Pulmonary artery endothelial cell (primary cell): ENCODE data around the gene SRGAP2B. TPM values are rescaled to one million over a fixed set of nuclear protein-coding genes. Genes with fewer than 3 reads are reported as not detected.
"Not testable (repeated sequence)": the region's sequence is repeated elsewhere in the genome, so short reads cannot be mapped to it uniquely, and the experiment has no call there.

Experiments used
- DNase-seq: peaks from one replicate; pipeline ENCODE4 v3.0.0-alpha.2; 2011; ENCODE audit warnings: low read depth, low spot score
- total RNA-seq: library from RNA; depleted of rRNA; stranded (reverse); fragments of >200 nt; gene quantifications from 2 replicates; pipeline ENCODE4 v1.2.3, GENCODE V29; 2014

Gene SRGAP2B
- total RNA-seq, 1 donor from 2014 or later, result 73.1 TPM

DNA sequence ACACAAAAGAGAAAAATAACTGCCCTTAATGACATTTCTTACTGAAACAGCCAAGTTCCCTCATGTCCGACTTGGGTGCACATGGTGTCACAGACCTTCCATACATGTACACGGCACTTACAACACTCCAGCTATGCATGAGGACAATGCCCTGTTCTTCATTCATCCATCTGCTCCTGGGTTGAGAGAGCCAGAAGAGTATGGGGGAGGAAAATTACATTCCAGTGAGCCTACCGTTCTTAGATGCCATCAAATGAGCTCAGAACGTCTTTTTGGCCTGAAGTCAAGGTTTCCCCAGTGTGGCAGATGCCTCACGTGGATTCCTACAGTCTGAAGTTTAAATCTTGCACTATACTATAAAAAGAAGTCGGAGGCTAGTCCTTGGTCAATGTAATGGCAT, 194.3 kb downstream of the SRGAP2B start:
- DNase-seq, result not testable (repeated sequence)

DNA sequence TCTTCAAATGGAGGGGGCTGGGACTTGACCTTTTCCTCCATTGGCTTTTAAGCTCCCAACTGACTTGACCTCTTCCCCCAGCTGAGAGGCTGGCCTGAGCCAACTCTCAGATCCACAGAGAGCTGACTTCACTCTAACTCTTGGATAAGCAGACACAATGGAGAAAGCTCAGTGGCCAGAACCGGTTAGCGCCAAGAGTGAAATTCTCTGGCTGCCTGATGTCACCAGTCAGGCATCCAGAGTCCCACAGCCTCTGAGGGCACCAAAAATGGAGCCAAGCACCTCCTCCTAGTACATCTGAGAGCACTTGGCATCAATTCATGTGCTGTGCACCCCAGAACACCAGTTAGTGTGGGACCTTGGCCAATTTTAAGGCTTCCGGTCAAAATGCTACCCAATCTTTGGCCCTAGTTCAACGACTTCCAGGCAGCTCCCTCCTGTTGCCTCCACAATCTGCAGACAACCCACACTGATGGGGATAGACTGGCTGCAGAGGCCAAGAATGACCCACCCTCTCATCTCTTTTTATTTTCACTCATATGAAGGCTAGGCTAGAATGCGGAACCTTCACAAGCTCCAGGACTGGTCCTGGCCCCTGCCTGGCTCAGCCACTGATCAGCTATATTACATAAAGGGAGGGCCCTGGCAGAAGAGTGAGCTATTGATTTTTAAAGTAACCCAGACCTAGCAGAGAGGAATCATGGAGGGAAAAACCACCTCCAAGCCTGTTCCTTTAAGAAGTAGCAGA, 200.5 kb downstream of the SRGAP2B start:
- DNase-seq, result not testable (repeated sequence)

DNA sequence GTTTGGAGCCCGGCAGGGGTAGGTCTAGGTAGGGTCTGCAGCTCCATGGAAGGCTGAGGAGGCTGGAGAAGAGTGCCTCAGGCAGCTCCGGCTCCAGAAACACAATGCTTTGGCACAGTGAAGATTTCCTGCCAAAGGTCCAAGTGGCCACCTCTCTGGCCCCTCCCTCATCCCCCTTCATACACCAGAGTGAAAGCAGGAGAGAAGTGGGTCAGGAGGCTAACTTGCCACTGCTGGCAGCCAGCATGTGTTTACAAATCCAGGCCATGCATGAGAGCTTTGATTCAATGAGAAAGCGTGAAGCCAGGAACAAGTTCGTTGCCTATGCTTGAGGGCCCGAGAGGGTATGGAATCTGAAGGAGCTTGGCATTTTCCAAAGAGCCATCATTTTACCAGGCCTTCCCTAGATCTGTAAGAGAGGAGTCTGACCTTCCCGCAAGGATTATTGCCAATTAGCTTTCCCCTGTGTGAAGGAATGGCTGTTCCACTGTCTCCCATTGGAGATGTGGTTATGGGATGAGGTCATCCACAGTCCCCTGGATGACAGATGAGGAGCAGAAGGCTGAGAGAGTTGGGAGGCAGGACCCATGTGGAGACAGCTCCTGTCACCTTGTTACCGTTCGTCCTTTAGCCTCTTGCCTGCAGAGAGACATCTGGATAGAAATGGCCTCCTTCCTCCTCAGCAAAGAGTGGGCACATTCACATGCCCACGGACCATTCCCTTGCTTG, 201.3 kb downstream of the SRGAP2B start:
- not testable (repeated sequence) for DNase-seq

GRCh38 chr1:144893062-144893461, 202.1 kb downstream of the SRGAP2B start:
- DNase-seq, result not testable (repeated sequence)

DNA sequence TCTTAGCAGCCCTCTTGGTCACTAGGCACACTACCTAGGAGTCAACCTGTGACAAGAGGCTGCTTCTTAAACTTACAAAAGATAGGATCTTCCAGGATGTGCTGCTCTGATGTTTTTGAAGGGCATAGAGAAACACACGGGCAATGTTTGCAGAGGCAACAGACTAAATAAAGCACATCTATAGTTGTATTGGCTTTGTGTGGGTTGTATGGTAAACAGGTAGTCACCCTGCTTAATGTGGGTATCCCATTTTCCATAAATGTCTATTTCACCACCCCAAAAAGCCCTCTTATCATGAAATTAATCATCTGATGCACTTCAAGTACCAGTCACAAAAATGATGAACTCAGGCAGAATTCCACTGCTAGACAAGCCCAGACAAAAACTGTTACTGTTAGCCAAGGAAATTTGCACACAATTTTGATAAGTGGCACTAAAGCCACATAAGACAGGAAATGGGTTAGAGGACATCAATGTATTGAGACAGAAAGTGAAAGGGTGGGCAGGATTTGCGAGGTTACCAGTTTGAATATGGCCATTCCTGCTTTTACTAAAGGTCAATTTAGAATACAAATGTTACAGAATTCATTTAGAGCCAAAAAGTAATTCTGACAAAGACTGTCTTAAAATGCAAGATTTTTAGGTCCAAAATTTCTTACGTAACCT, 205.5 kb downstream of the SRGAP2B start:
- not testable (repeated sequence) for DNase-seq

- not testable (repeated sequence) for DNase-seq
These were observed 212.1 kb downstream of the SRGAP2B start for GRCh38 chr1:144883022-144883421.

GRCh38 chr1:144882343-144882742, 212.8 kb downstream of the SRGAP2B start:
- DNase-seq, result not testable (repeated sequence)

DNA sequence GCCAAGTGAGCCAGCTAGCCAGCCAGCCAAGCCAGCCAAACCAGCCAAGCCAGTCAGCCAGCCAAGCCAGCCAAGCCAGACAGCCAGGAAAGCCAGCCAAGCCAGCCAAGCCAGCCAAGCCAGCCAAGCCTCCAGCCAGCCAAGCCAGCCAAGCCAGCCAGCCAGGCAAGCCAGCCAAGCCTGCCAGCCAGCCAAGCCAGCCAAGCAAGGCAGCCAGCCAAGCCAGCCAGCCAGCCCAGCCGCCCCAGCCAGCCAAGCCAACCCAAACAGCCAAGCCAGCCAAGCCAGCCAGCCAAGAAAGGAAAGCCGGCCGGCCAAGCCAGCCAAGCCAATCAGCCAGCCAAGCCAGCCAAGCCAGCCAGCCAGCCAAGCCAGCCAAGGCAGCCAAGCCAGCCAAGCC, 236.5 kb downstream of the SRGAP2B start:
- DNase-seq, result not testable (repeated sequence)

Other genes with a start within 250 kb of the SRGAP2B start
- 1.6 and 3.5 TPM in 2 replicates for gene FAM72D, start 646 bp upstream of the SRGAP2B start, total RNA-seq
- gene PPIAL4D, start 146.8 kb upstream of the SRGAP2B start, total RNA-seq, result not detected in 2 replicates